ENCODE data around the gene RBBP9. TPM values are rescaled to one million over a fixed set of nuclear protein-coding genes. Genes with fewer than 3 reads are reported as not detected.

The RBBP9 gene
- total and polyA plus RNA-seq, 2 experiments from 2014 or later, result 4.8 to 21.1 TPM

DNA sequence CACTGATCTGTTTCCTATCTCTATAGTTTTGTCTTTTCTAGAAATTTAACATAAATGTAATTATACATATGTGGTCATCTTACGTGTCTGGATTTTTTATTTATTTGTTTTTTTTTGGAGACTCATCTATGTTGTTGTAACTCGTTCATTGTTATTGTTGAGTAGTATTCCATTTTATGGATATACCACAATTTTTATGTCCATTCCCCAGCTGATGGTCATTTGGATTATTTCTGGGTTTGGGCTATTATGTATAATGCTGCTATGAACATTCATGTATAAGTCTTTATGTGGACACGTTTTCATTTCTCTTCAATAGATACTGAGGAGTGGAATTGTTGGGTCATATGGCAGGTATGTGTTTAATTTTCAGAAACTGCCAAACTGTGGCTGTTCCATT, 40.4 kb downstream of the RBBP9 start:
- Mint-ChIP-seq H3K9me3 (peaks cover 2% of the 10 kb centered on the region; the same call in 1 of the 3 replicates), H3K27me3 (ENCODE audit: insufficient read depth, low read depth, poor library complexity) (no peaks in the 10 kb centered on the region), H3K4me1 (no peaks in the 10 kb centered on the region), H3K27ac (no peak overlapping the region), H3K4me3 (no peak overlapping the region), H3K36me3 (ENCODE audit: low read depth) (no peaks in the 10 kb centered on the region)
- Histone ChIP-seq H3K4me3 (no peak overlapping the region), H3K27me3 (ENCODE audit: insufficient read depth) (no peaks in the 10 kb centered on the region), H3F3A (replicated peaks; ENCODE audit: low read depth) (no peaks in the 10 kb centered on the region), H2AFZ (no peak overlapping the region), H3K27ac (ENCODE audit: low read depth) (no peak overlapping the region), H3K9me2 (ENCODE audit: insufficient read depth) (peaks cover 3% of the 10 kb centered on the region; the same call in 1 of the 2 replicates), H4K20me1 (replicated peaks; ENCODE audit: insufficient read depth) (no peaks in the 10 kb centered on the region), H3K36me3 (ENCODE audit: insufficient read depth) (no peaks in the 10 kb centered on the region), H3K4me1 (ENCODE audit: insufficient read depth) (no peaks in the 10 kb centered on the region), H3K4me2 (no peak overlapping the region), H3K79me2 (replicated peaks; ENCODE audit: insufficient read depth) (no peaks in the 10 kb centered on the region)
- ATAC-seq (no peak), DNase-seq (ENCODE audit: low spot score) (no peak)
- no peak for TF ChIP-seq ZNF331 (CRISPR knock-in tag; IDR thresholded peaks at IDR 0.05; ENCODE audit: low read depth)
- TF ChIP-seq, protein P1, sequence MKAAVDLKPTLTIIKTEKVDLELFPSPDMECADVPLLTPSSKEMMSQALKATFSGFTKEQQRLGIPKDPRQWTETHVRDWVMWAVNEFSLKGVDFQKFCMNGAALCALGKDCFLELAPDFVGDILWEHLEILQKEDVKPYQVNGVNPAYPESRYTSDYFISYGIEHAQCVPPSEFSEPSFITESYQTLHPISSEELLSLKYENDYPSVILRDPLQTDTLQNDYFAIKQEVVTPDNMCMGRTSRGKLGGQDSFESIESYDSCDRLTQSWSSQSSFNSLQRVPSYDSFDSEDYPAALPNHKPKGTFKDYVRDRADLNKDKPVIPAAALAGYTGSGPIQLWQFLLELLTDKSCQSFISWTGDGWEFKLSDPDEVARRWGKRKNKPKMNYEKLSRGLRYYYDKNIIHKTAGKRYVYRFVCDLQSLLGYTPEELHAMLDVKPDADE (IDR thresholded peaks at IDR 0.05), result no peak
- no peak for TF ChIP-seq ZNF114 (CRISPR knock-in tag; IDR thresholded peaks at IDR 0.05)
- TF ChIP-seq POLR2AphosphoS5 (IDR thresholded peaks at IDR 0.05; ENCODE audit: low read depth), result no peak
- no peak for TF ChIP-seq NANOG (IDR thresholded peaks at IDR 0.05; ENCODE audit: borderline replicate concordance)
- no peak for TF ChIP-seq EZH2phosphoT487 (IDR thresholded peaks at IDR 0.05; ENCODE audit: unreplicated experiment)
- TF ChIP-seq, protein P2, sequence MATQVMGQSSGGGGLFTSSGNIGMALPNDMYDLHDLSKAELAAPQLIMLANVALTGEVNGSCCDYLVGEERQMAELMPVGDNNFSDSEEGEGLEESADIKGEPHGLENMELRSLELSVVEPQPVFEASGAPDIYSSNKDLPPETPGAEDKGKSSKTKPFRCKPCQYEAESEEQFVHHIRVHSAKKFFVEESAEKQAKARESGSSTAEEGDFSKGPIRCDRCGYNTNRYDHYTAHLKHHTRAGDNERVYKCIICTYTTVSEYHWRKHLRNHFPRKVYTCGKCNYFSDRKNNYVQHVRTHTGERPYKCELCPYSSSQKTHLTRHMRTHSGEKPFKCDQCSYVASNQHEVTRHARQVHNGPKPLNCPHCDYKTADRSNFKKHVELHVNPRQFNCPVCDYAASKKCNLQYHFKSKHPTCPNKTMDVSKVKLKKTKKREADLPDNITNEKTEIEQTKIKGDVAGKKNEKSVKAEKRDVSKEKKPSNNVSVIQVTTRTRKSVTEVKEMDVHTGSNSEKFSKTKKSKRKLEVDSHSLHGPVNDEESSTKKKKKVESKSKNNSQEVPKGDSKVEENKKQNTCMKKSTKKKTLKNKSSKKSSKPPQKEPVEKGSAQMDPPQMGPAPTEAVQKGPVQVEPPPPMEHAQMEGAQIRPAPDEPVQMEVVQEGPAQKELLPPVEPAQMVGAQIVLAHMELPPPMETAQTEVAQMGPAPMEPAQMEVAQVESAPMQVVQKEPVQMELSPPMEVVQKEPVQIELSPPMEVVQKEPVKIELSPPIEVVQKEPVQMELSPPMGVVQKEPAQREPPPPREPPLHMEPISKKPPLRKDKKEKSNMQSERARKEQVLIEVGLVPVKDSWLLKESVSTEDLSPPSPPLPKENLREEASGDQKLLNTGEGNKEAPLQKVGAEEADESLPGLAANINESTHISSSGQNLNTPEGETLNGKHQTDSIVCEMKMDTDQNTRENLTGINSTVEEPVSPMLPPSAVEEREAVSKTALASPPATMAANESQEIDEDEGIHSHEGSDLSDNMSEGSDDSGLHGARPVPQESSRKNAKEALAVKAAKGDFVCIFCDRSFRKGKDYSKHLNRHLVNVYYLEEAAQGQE (IDR thresholded peaks at IDR 0.05; ENCODE audit: unreplicated experiment), result no peak
- no peak for TF ChIP-seq JUNB (IDR thresholded peaks at IDR 0.05; ENCODE audit: unreplicated experiment)
- TF ChIP-seq, protein P3, sequence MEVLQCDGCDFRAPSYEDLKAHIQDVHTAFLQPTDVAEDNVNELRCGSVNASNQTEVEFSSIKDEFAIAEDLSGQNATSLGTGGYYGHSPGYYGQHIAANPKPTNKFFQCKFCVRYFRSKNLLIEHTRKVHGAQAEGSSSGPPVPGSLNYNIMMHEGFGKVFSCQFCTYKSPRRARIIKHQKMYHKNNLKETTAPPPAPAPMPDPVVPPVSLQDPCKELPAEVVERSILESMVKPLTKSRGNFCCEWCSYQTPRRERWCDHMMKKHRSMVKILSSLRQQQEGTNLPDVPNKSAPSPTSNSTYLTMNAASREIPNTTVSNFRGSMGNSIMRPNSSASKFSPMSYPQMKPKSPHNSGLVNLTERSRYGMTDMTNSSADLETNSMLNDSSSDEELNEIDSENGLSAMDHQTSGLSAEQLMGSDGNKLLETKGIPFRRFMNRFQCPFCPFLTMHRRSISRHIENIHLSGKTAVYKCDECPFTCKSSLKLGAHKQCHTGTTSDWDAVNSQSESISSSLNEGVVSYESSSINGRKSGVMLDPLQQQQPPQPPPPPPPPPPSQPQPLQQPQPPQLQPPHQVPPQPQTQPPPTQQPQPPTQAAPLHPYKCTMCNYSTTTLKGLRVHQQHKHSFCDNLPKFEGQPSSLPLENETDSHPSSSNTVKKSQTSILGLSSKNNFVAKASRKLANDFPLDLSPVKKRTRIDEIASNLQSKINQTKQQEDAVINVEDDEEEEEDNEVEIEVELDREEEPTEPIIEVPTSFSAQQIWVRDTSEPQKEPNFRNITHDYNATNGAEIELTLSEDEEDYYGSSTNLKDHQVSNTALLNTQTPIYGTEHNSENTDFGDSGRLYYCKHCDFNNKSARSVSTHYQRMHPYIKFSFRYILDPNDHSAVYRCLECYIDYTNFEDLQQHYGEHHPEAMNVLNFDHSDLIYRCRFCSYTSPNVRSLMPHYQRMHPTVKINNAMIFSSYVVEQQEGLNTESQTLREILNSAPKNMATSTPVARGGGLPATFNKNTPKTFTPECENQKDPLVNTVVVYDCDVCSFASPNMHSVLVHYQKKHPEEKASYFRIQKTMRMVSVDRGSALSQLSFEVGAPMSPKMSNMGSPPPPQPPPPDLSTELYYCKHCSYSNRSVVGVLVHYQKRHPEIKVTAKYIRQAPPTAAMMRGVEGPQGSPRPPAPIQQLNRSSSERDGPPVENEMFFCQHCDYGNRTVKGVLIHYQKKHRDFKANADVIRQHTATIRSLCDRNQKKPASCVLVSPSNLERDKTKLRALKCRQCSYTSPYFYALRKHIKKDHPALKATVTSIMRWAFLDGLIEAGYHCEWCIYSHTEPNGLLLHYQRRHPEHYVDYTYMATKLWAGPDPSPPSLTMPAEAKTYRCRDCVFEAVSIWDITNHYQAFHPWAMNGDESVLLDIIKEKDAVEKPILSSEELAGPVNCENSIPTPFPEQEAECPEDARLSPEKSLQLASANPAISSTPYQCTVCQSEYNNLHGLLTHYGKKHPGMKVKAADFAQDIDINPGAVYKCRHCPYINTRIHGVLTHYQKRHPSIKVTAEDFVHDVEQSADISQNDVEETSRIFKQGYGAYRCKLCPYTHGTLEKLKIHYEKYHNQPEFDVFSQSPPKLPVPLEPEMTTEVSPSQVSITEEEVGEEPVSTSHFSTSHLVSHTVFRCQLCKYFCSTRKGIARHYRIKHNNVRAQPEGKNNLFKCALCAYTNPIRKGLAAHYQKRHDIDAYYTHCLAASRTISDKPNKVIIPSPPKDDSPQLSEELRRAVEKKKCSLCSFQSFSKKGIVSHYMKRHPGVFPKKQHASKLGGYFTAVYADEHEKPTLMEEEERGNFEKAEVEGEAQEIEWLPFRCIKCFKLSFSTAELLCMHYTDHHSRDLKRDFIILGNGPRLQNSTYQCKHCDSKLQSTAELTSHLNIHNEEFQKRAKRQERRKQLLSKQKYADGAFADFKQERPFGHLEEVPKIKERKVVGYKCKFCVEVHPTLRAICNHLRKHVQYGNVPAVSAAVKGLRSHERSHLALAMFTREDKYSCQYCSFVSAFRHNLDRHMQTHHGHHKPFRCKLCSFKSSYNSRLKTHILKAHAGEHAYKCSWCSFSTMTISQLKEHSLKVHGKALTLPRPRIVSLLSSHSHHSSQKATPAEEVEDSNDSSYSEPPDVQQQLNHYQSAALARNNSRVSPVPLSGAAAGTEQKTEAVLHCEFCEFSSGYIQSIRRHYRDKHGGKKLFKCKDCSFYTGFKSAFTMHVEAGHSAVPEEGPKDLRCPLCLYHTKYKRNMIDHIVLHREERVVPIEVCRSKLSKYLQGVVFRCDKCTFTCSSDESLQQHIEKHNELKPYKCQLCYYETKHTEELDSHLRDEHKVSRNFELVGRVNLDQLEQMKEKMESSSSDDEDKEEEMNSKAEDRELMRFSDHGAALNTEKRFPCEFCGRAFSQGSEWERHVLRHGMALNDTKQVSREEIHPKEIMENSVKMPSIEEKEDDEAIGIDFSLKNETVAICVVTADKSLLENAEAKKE (CRISPR knock-in tag; IDR thresholded peaks at IDR 0.05), result no peak
- no peak for TF ChIP-seq STAT1 (IDR thresholded peaks at IDR 0.05; ENCODE audit: unreplicated experiment)
- no peak for TF ChIP-seq CREB1 (CRISPR knock-in tag; IDR thresholded peaks at IDR 0.05; ENCODE audit: low read depth)
- TF ChIP-seq, protein P4, sequence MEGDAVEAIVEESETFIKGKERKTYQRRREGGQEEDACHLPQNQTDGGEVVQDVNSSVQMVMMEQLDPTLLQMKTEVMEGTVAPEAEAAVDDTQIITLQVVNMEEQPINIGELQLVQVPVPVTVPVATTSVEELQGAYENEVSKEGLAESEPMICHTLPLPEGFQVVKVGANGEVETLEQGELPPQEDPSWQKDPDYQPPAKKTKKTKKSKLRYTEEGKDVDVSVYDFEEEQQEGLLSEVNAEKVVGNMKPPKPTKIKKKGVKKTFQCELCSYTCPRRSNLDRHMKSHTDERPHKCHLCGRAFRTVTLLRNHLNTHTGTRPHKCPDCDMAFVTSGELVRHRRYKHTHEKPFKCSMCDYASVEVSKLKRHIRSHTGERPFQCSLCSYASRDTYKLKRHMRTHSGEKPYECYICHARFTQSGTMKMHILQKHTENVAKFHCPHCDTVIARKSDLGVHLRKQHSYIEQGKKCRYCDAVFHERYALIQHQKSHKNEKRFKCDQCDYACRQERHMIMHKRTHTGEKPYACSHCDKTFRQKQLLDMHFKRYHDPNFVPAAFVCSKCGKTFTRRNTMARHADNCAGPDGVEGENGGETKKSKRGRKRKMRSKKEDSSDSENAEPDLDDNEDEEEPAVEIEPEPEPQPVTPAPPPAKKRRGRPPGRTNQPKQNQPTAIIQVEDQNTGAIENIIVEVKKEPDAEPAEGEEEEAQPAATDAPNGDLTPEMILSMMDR (conservative IDR thresholded peaks at IDR 0.05; ENCODE audit: low read depth in 2 of 2), result no peak
